Measurements from ENCODE around the gene PCDHB16.

- TF ChIP-seq CTCF (IDR thresholded peaks at IDR 0.05; ENCODE audit: low read depth, low read length, missing input control), result no peak
- no peak for TF ChIP-seq TAF1 (conservative IDR thresholded peaks at IDR 0.05)
- no peak for TF ChIP-seq ZBTB33 (IDR thresholded peaks at IDR 0.05)
- TF ChIP-seq JUND (IDR thresholded peaks at IDR 0.05), result no peak
- no peak for TF ChIP-seq YY1 (IDR thresholded peaks at IDR 0.05)
- TF ChIP-seq REST (IDR thresholded peaks at IDR 0.05), result no peak
- TF ChIP-seq FOXA1 (IDR thresholded peaks at IDR 0.05), result no peak
- TF ChIP-seq RAD21 (IDR thresholded peaks at IDR 0.05), result no peak
- TF ChIP-seq GABPA (IDR thresholded peaks at IDR 0.05 in 1 of 2, conservative IDR thresholded peaks at IDR 0.05 in 1 of 2), result no peak
- TF ChIP-seq MAX (IDR thresholded peaks at IDR 0.05), result no peak
Observed at GRCh38 chr5:141199359-141200235, 17.4 kb downstream of the PCDHB16 start, which contains the start of gene PCDHB11.
